AG04449 (cell line): Measurements from ENCODE around the gene OSBPL2.

Experiments used
- CTCF ChIA-PET: fragments of 350-600 bp; formaldehyde crosslinking; extraction: SDS; loops from one replicate; lab custom pipeline; 2021; ENCODE audit warnings: antibody characterized with exemption; lab: Yijun Ruan, JAX
- POLR2A ChIA-PET: fragments of 400-600, 350-600 bp; formaldehyde crosslinking; extraction: SDS; loops from one replicate; lab custom pipeline; 2020; ENCODE audit warnings: antibody characterized with exemption, inconsistent platforms; lab: Yijun Ruan, JAX
- DNase-seq: peaks from one replicate; pipeline ENCODE4 v3.0.0-alpha.2; 2010; ENCODE audit warnings: low read depth, low spot score
- H3K4me3 ChIP-seq: 2 replicates; pipeline ENCODE4 v1.5.1; 2011; ENCODE audit warnings: low read depth, mild to moderate bottlenecking, control low read depth, low read length
- CTCF ChIP-seq: IDR thresholded peaks from one replicate; pipeline ENCODE4 v1.5.1; 2011; ENCODE audit warnings: mild to moderate bottlenecking, moderate library complexity, low read length, control low read depth, inconsistent platforms; ENCODE audit not compliant: insufficient read depth; ENCODE audit errors: missing control alignments

The OSBPL2 gene

DNA sequence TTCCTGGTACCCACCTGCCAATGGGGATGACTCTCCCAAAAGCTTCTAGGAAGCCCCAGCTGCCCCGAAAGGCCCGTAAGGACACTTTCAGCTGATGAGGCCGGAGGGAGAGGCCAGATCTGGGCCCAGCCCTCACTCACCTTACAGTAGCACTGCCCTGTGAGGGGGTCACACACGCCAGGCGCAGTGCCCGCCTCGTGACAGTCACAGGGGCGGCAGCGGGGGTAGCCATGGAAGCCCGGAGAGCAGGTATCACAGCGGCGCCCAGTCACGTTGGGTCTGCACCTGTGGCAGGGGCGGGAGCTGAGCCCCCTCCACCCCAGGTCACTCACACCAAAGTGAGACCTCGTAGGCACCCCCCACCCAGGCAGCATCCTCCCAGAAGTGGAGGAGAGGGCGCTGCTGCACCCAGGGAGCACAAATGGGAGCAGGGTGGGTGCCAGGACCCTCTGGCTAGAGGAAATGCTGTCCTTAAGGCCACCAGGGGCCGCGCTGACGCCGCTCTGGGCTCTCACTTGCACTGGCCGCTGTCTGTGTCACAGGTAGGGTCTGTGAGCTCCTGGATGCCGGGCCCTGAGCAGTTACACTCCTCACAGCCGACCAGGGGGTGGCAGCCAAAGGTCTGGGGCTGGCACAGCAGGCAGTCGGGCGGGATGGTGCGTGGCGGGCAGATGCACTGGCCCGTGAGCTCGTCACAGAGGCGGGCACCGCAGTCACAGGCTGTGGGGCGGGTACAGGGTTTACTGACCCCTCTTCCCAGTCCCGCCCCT is 89.6 kb downstream of the OSBPL2 start:
- ChIA-PET POLR2A (no interaction called here), CTCF (interaction anchor here (1.3 kb wide), 1 partner anchor 25 kb away, joined by 3 read pairs; the partner anchor contains the start of gene ADRM1)
- no peak overlapping the region for H3K4me3 ChIP-seq
- no peak for DNase-seq
- TF ChIP-seq CTCF, result no peak

- no peak overlapping the region for H3K4me3 ChIP-seq
- ChIA-PET CTCF (interaction anchor here (1.1 to 1.3 kb wide), 2 partner anchors 26 to 39 kb away, joined by 3 read pairs; partner anchors contain the start of gene ADRM1), POLR2A (no interaction called here)
- no peak for DNase-seq
- TF ChIP-seq CTCF, result no peak
These were observed 90.5 kb downstream of the OSBPL2 start for GRCh38 chr20:62328684-62329388.

GRCh38 chr20:62329389-62330377 is 91.4 kb downstream of the OSBPL2 start:
- TF ChIP-seq CTCF, result no peak
- DNase-seq, result no peak
- CTCF ChIA-PET, result interaction anchor here (1.1 to 1.3 kb wide), 2 partner anchors 27 to 38 kb away, joined by 3 read pairs; partner anchors contain the start of gene ADRM1
- POLR2A ChIA-PET, result no interaction called here
- no peak overlapping the region for H3K4me3 ChIP-seq

- no peak for DNase-seq
- TF ChIP-seq CTCF, result no peak
- CTCF ChIA-PET, result no interaction called here
- no peak overlapping the region for H3K4me3 ChIP-seq
- POLR2A ChIA-PET, result no interaction called here
These were observed 92.4 kb downstream of the OSBPL2 start for GRCh38 chr20:62330576-62331317.

- no peak for DNase-seq
- TF ChIP-seq CTCF, result no peak
- ChIA-PET CTCF (no interaction called here), POLR2A (no interaction called here)
- no peak overlapping the region for H3K4me3 ChIP-seq
These were observed 93.0 kb downstream of the OSBPL2 start for GRCh38 chr20:62331347-62331746.
